HepG2 (cell line): ENCODE measurements around the gene PTPRF. TPM values are rescaled to one million over a fixed set of nuclear protein-coding genes. Genes with fewer than 3 reads are reported as not detected.

Source experiments
- ARNTL ChIP-seq: sonication (generic); formaldehyde crosslinking; IDR thresholded peaks from 2 replicates; pipeline ENCODE4 v1.4.0; 2020; ENCODE audit warnings: mild to moderate bottlenecking, missing genetic modification reagents
- CBX5 ChIP-seq: sonication (generic); formaldehyde crosslinking; IDR thresholded peaks from 2 replicates; pipeline ENCODE4 v1.4.0; 2020; ENCODE audit warnings: missing genetic modification reagents, borderline replicate concordance
- ELK4 ChIP-seq: sonication (generic); formaldehyde crosslinking; IDR thresholded peaks from 2 replicates; pipeline ENCODE4 v1.9.0; 2021; ENCODE audit warnings: missing genetic modification reagents, borderline replicate concordance
- HMG20B ChIP-seq: conservative IDR thresholded peaks from 2 replicates; pipeline ENCODE4 v1.6.1; 2016; ENCODE audit warnings: missing genetic modification reagents, missing compliant biosample characterization
- MAFF ChIP-seq: IDR thresholded peaks from 2 replicates; pipeline ENCODE4 v1.6.1; 2011; ENCODE audit warnings: low read depth, low read length, improper control_type of control experiment
- MED13 ChIP-seq: sonication (generic); formaldehyde crosslinking; IDR thresholded peaks from 2 replicates; pipeline ENCODE4 v1.5.0; 2020; ENCODE audit warnings: missing genetic modification reagents
- SNAI1 ChIP-seq: sonication (generic); formaldehyde crosslinking; IDR thresholded peaks from 2 replicates; pipeline ENCODE4 v1.5.0; 2020; ENCODE audit warnings: mild to moderate bottlenecking, missing genetic modification reagents, borderline replicate concordance
- TMF1 ChIP-seq: sonication (generic); formaldehyde crosslinking; IDR thresholded peaks from 2 replicates; pipeline ENCODE4 v1.8.1; 2022; ENCODE audit warnings: low read depth, missing genetic modification reagents
- ZBTB10 ChIP-seq: sonication (generic); formaldehyde crosslinking; IDR thresholded peaks from 2 replicates; pipeline ENCODE4 v1.4.0; 2020; ENCODE audit warnings: missing genetic modification reagents, borderline replicate concordance
- ZBTB26 ChIP-seq: IDR thresholded peaks from 2 replicates; pipeline ENCODE4 v1.6.1; 2016; ENCODE audit warnings: missing compliant biosample characterization, missing genetic modification reagents, borderline replicate concordance
- ZBTB49 ChIP-seq: sonication (generic); formaldehyde crosslinking; IDR thresholded peaks from 2 replicates; pipeline ENCODE4 v1.4.0; 2020; ENCODE audit warnings: missing genetic modification reagents, borderline replicate concordance
- ZBTB7A ChIP-seq: sonication (generic); formaldehyde crosslinking; IDR thresholded peaks from 2 replicates; pipeline ENCODE4 v1.8.0; 2022; ENCODE audit warnings: mild to moderate bottlenecking, missing genetic modification reagents
- ZFAT ChIP-seq: sonication (generic); formaldehyde crosslinking; conservative IDR thresholded peaks from 2 replicates; pipeline ENCODE4 v1.8.1; 2023; ENCODE audit warnings: missing genetic modification reagents, inconsistent platforms
- ZMAT5 ChIP-seq: sonication (generic); formaldehyde crosslinking; IDR thresholded peaks from 2 replicates; pipeline ENCODE4 v1.5.0; 2020; ENCODE audit warnings: mild to moderate bottlenecking, low read depth, missing genetic modification reagents, borderline replicate concordance
- ZMYM3 ChIP-seq: sonication (generic); formaldehyde crosslinking; IDR thresholded peaks from 2 replicates; pipeline ENCODE4 v1.5.1; 2020; ENCODE audit warnings: mild to moderate bottlenecking, missing genetic modification reagents
- ZNF180 ChIP-seq: sonication (generic); formaldehyde crosslinking; IDR thresholded peaks from 2 replicates; pipeline ENCODE4 v1.4.0; 2020; ENCODE audit warnings: low read depth, missing genetic modification reagents, borderline replicate concordance
- ZNF263 ChIP-seq: sonication (generic); formaldehyde crosslinking; IDR thresholded peaks from 2 replicates; pipeline ENCODE4 v1.4.0; 2020; ENCODE audit warnings: missing genetic modification reagents
- ZNF33A ChIP-seq: sonication (generic); formaldehyde crosslinking; IDR thresholded peaks from 2 replicates; pipeline ENCODE4 v1.5.1; 2020; ENCODE audit warnings: missing genetic modification reagents, mild to moderate bottlenecking, moderate library complexity, borderline replicate concordance
- ZNF451 ChIP-seq: sonication (generic); formaldehyde crosslinking; IDR thresholded peaks from 2 replicates; pipeline ENCODE4 v1.5.0; 2020; ENCODE audit warnings: mild to moderate bottlenecking, missing genetic modification reagents
- ZNF567 ChIP-seq: sonication (generic); formaldehyde crosslinking; IDR thresholded peaks from 2 replicates; pipeline ENCODE4 v1.8.1; 2023; ENCODE audit warnings: mild to moderate bottlenecking, missing genetic modification reagents, borderline replicate concordance
- polyA plus RNA-seq, 8 experiments: library from polyadenylated mRNA; depleted of rRNA in 3 of 8; stranded (reverse) in 7 of 8; unstranded in 1 of 8; fragments of >200 nt; fragmentation: Illumina TruSeq in 4 of 8; extraction: Trizol in 4 of 8; gene quantifications; 2 replicates each; pipeline versions ENCODE4 v1.2.1 to v1.2.3, GENCODE V29; 2011 to 2016; ENCODE audit warnings: low read depth in 4 of 8, missing spikeins in 1 of 8, mixed read lengths in 1 of 8; ENCODE audit not compliant: insufficient read depth in 1 of 8
- total RNA-seq, 5 experiments: library from RNA; depleted of rRNA; stranded (reverse); fragments of >200 nt; fragmentation: Illumina TruSeq; extraction: Trizol; gene quantifications; 2 replicates each; pipeline ENCODE4 v1.2.3, GENCODE V29; 2016; ENCODE audit warnings: low read depth in 1 of 5

PTPRF gene
- total and polyA plus RNA-seq, 2 of the 13 experiments (the other 11 are each of a cell fraction or from before 2014, with no cell fraction given), result 55.9 to 167 TPM

- no peak for TF ChIP-seq ELK4 (CRISPR knock-in tag)
- no peak for TF ChIP-seq MAFF
- TF ChIP-seq ZNF451, result no peak
- no peak; the same call in 1 of the 2 replicates for TF ChIP-seq ZBTB7A
- TF ChIP-seq ZFAT, result no peak
- no peak for TF ChIP-seq MED13 (CRISPR knock-in tag)
- TF ChIP-seq ZNF180 (CRISPR knock-in tag), result no peak
- no peak for TF ChIP-seq ZMAT5 (CRISPR knock-in tag)
- TF ChIP-seq ZNF263, result peak; percentile 31; the same call in 1 of the 2 replicates
- TF ChIP-seq ARNTL (CRISPR knock-in tag), result no peak
- no peak; the same call in 1 of the 2 replicates for TF ChIP-seq ZNF567 (CRISPR knock-in tag)
- peak; percentile 69; the same call in 1 of the 2 replicates for TF ChIP-seq TMF1 (CRISPR knock-in tag)
- no peak for TF ChIP-seq SNAI1 (CRISPR knock-in tag)
- TF ChIP-seq ZBTB49 (CRISPR knock-in tag), result no peak
- no peak for TF ChIP-seq CBX5 (CRISPR knock-in tag)
- TF ChIP-seq ZNF33A, result no peak
- no peak; the same call in 1 of the 2 replicates for TF ChIP-seq ZMYM3 (CRISPR knock-in tag)
- no peak for TF ChIP-seq ZBTB10 (CRISPR knock-in tag)
- TF ChIP-seq HMG20B, result no peak
- TF ChIP-seq ZBTB26 (CRISPR knock-in tag), result peak; percentile 88
These were observed 15.2 kb downstream of the PTPRF start (continued) for GRCh38 chr1:43545695-43546387.
